Thoracic aorta (tissue), 2 donors: ENCODE measurements around the gene FATE1. TPM values are rescaled to one million over a fixed set of nuclear protein-coding genes. Genes with fewer than 3 reads are reported as not detected.

Experiments used
- ATAC-seq: fragments of 150-250 bp; one replicate; pipeline ENCODE4 v1.8.0; 2017; ENCODE audit warnings: low read depth; ENCODE audit not compliant: insufficient number of reproducible peaks, low FRiP score
- DNase-seq: peaks from one replicate; pipeline ENCODE4 v3.0.0-alpha.2; 2020; ENCODE audit warnings: low spot score
- H3K27ac ChIP-seq, 2 donors: fragments of 200-600 bp; sonication (generic); 1 replicate in 1 of 2; 2 replicates in 1 of 2; pipeline ENCODE4 v1.5.1; 2016; ENCODE audit warnings: mild to moderate bottlenecking in 2 of 2, moderate library complexity in 2 of 2
- H3K27me3 ChIP-seq: fragments of 200-600 bp; sonication (generic); replicated peaks from 2 replicates; pipeline ENCODE4 v1.6.0; 2016; ENCODE audit warnings: mild to moderate bottlenecking; ENCODE audit not compliant: insufficient read depth
- H3K36me3 ChIP-seq: fragments of 200-600 bp; sonication (generic); one replicate; pipeline ENCODE4 v1.5.1; 2016
- H3K4me1 ChIP-seq, 2 donors: fragments of 200-600 bp; sonication (generic); 1 replicate in 1 of 2; 2 replicates in 1 of 2; pipeline versions ENCODE4 v1.5.1 to v1.6.0; 2016; ENCODE audit warnings: low read depth in 2 of 2, mild to moderate bottlenecking in 1 of 2; ENCODE audit not compliant: control insufficient read depth in 1 of 2
- H3K4me3 ChIP-seq: fragments of 200-600 bp; sonication (generic); 2 replicates; pipeline ENCODE4 v1.5.1; 2016; ENCODE audit warnings: mild to moderate bottlenecking
- H3K9me3 ChIP-seq: fragments of 200-600 bp; sonication (generic); 2 replicates; pipeline ENCODE4 v1.5.1; 2016
- total RNA-seq, 2 donors: library from RNA; depleted of rRNA; stranded (reverse); fragments of >200 nt; gene quantifications; one replicate each; pipeline versions ENCODE4 v1.1.0 to v1.2.3, GENCODE V29; 2016
- TF ChIP-seq, protein P1 (sequence below): fragments of 200-600 bp; sonication (generic); IDR thresholded peaks from one replicate; pipeline ENCODE4 v1.5.1; 2019; ENCODE audit warnings: antibody characterized with exemption

The FATE1 gene
- total RNA-seq, 2 donors from 2014 or later: not detected

DNA sequence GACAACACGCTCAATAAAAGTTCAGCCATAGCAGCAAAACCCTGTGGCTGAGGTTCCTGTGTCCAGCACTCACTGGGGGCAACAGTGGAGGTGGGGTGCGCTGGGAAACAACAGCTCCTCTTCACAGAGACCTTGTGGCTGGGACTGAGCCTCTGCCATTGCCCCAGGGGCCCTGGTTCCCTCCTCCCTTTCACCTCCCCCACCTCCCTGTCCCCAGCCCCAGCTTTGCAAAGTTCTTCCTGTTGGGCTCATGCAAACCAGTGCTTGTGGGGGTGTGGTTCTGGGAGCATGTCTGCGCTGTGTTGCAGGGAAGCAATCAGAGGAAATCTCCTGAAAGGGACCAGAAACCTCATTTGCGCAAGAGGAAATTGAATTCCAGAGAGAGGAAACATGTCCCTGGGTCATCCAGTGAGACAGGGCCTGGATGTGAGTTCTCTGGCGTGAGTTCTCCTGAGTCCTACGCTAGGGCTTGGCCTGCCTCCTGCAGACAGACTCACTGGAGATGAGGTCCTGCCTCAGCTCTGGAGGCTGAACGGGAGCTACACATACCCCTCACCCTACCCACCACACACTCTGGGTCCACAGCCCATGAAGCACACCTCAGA is 7.4 kb downstream of the FATE1 start:
- Histone ChIP-seq H3K4me1 (no peaks in the 10 kb centered on the region), H3K36me3 (no peaks in the 10 kb centered on the region), H3K9me3 (no peaks in the 10 kb centered on the region), H3K4me3 (no peak overlapping the region), H3K27ac (no peak overlapping the region), H3K27me3 (no peaks in the 10 kb centered on the region)
- TF ChIP-seq, protein P1, sequence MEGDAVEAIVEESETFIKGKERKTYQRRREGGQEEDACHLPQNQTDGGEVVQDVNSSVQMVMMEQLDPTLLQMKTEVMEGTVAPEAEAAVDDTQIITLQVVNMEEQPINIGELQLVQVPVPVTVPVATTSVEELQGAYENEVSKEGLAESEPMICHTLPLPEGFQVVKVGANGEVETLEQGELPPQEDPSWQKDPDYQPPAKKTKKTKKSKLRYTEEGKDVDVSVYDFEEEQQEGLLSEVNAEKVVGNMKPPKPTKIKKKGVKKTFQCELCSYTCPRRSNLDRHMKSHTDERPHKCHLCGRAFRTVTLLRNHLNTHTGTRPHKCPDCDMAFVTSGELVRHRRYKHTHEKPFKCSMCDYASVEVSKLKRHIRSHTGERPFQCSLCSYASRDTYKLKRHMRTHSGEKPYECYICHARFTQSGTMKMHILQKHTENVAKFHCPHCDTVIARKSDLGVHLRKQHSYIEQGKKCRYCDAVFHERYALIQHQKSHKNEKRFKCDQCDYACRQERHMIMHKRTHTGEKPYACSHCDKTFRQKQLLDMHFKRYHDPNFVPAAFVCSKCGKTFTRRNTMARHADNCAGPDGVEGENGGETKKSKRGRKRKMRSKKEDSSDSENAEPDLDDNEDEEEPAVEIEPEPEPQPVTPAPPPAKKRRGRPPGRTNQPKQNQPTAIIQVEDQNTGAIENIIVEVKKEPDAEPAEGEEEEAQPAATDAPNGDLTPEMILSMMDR: no peak
- ATAC-seq: no peak
- DNase-seq: no peak

DNA sequence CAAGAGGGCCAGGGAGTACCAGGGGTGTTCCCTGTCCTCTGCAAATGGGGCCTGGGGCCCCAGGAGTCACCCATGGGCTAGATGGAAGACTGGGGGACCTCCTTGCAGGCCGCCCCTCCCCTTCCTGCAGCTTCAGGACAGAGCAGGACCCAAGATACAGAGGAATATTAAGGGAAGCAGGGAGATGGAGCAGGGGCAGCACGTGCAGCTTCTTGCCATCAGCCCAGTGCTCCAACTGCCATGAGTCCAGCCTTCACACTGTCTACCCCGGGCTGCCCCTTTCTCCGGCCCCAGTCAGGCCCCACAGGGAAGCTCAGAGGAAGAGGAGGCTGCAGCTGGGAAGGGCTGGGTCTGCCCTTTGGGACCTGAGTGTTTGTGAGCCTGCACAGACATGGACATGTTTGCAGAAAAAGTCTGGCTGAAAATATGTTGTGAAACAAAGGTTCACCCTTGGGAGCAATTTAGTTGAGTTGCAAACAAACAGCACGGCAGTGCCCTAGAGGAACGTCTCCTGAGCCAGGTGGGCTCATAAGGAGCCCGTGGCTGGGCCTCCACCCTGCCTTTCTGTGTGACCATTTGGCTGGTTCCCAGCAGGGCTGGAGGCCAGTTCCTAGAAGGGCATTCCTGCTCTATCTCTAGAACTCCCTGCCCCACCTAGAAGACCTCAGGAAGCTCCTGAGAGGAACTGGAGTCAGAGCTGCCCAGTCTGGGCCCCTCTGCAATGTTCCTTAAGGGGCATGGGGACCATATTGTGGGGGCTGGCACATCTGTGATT is 8.9 kb downstream of the FATE1 start:
- Histone ChIP-seq H3K9me3 (no peaks in the 10 kb centered on the region), H3K27me3 (no peaks in the 10 kb centered on the region), H3K4me1 (no peaks in the 10 kb centered on the region), H3K27ac (no peak overlapping the region), H3K4me3 (no peak overlapping the region), H3K36me3 (no peaks in the 10 kb centered on the region)
- DNase-seq (no peak), ATAC-seq (no peak)
- TF ChIP-seq, protein P1: no peak

DNA sequence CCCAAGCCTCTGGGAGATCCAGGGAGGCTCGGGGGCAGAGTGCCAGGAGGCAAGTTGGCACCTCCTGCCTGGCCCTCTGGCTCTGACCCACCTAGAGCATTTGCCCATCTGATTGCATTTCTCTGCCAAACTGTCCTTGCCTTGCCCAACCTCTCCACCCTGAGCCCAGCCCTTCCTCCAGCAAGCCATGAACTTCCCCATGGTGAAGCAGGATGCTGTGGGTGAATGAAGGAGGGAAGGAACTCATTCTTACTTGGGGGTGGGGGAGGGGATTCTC is 9.4 kb downstream of the FATE1 start:
- TF ChIP-seq, protein P1: no peak
- no peak overlapping the region for H3K4me3 ChIP-seq

DNA sequence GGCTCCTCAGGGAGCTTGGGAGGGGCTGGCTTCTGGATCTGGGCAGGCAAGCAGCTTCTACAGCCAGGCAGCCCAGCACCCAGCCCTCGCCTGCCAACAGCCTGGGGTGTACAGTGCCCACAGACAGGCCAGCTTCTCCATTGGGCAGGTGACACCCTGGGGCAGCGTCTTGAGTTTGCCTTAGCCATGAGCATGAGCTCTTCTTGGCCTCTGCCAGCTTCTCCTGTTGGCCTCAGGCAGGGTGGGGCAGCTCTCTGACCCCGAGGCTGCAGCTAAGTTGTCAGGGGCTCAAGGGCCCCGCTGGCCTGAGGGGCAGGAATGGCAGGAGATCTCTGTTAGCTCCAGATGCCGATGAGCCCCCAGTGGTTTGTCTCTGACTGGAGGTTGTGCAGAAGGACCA is 10.9 kb downstream of the FATE1 start:
- Histone ChIP-seq H3K9me3 (no peaks in the 10 kb centered on the region), H3K4me3 (no peak overlapping the region), H3K27ac (no peak overlapping the region), H3K36me3 (no peaks in the 10 kb centered on the region), H3K4me1 (no peaks in the 10 kb centered on the region), H3K27me3 (no peaks in the 10 kb centered on the region)
- ATAC-seq: no peak
- DNase-seq: no peak
- TF ChIP-seq, protein P1: no peak

More for the DNA sequence above, 9.4 kb downstream of the FATE1 start:
- no peak for DNase-seq
- no peak for ATAC-seq
- H3K27me3 ChIP-seq: no peaks in the 10 kb centered on the region
- H3K27ac ChIP-seq: no peak overlapping the region
- no peaks in the 10 kb centered on the region for H3K36me3 ChIP-seq
- no peaks in the 10 kb centered on the region for H3K9me3 ChIP-seq
- no peaks in the 10 kb centered on the region for H3K4me1 ChIP-seq

DNA sequence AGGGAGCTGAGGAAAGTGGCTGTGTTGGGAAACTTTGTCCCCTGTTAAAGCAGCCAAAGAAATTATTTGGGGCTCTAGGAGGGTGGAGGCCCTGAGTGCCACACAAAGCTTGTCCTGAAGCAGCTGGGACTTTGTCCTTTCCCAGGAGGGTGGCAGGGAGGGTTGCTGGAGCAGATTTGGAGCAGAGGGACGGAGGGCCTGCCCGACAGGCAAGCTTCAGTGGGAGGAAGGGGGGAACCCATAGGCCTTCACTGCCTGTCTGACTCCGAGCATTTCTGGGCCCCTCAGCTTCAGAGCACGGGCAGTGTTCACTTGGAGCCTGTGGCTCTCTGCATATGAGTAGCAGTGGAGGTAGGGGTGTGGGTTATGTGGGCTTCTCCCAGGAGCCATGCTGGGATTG is 11.5 kb downstream of the FATE1 start:
- H3K27me3 ChIP-seq: no peaks in the 10 kb centered on the region
- H3K4me3 ChIP-seq: no peak overlapping the region
- H3K36me3 ChIP-seq: no peaks in the 10 kb centered on the region
- TF ChIP-seq, protein P1: no peak
- no peaks in the 10 kb centered on the region for H3K4me1 ChIP-seq
- ATAC-seq (no peak), DNase-seq (no peak)
- no peaks in the 10 kb centered on the region for H3K9me3 ChIP-seq
- no peak overlapping the region for H3K27ac ChIP-seq
